GM21737 (cell line): ENCODE measurements around the gene MAML3.

Experiments used
- ATAC-seq: cut with Tn5 transposase; IDR thresholded peaks from one replicate; pipeline ENCODE4 v1.9.1; 2021; ENCODE audit warnings: mild to moderate bottlenecking, moderate library complexity; ENCODE audit not compliant: unreplicated experiment

The MAML3 gene

GRCh38 chr4:140127422-140127821 lies 26.6 kb downstream of the MAML3 start:
- ATAC-seq, result no peak

- no peak for ATAC-seq
These were observed 27.7 kb downstream of the MAML3 start for GRCh38 chr4:140126261-140126660.

DNA sequence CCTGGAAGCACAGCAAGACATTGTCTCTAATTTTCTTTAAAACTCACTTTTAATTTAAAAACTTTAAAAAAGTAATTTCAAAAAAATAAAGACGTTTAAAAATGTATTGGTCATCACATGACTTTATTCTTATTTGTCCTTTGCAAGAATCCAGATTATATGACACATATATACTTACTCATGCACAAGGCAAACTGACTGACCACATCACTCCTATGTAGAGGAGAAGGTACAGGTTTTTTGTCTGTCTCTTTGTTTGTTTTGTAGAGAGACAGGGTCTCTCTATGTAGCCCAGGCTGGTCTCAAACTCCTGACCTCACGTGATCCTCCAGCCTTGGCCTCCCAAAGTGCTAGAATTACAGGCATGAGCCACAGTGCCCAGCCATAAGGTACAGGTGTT lies 28.6 kb downstream of the MAML3 start:
- ATAC-seq, result no peak

DNA sequence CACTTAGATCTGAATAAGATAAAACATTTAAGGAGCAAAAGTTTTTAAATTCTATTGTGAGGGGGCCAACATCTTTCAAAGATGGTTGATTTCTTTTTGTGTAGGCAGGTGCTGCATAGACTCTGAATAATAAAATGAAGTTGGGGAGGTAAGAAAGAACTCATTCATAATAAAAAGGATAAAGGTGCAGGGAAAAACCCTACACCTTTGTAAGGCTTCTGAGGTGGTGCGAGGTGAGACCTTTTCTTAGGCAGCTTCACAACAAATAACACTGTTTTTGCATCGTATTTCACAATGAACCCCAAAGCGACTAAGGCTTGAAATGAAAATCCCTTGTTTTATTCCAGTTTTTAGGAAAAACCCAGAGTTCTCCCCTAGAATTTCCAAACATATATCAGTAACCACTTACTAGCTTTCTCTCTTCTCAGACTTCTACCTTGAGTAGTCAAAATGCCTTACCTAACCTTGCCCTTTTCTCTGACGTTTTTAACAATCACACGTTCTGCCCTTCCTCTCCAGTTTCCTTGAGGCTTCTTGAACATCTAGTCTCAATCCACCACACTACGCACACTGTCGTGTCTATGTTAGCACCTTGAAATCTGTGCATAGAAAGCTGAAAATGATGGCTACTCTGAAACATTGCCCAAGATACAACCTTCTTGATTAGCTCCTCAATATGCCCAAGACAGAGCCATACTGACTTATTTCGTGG lies 30.2 kb downstream of the MAML3 start:
- no peak for ATAC-seq

GRCh38 chr4:140122891-140123290 lies 31.1 kb downstream of the MAML3 start:
- ATAC-seq, result no peak

DNA sequence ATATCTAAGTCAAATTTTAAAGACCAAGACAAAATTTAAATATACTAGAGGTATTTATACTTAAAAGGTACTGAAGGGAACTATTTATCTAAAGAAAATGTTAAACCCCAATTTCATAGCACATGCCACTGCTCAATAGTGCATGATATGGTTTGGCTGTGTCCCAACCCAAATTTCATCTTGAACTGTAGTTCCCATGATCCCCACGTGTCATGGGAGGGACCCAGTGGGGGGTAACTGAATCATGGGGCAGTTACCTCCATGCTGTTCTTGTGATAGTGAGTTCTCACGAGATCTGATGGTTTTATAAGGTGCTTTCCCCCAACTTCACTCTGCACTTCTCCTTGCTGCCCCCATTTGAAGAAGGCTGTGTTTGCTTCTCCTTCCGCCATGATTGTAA lies 32.3 kb downstream of the MAML3 start:
- no peak for ATAC-seq

DNA sequence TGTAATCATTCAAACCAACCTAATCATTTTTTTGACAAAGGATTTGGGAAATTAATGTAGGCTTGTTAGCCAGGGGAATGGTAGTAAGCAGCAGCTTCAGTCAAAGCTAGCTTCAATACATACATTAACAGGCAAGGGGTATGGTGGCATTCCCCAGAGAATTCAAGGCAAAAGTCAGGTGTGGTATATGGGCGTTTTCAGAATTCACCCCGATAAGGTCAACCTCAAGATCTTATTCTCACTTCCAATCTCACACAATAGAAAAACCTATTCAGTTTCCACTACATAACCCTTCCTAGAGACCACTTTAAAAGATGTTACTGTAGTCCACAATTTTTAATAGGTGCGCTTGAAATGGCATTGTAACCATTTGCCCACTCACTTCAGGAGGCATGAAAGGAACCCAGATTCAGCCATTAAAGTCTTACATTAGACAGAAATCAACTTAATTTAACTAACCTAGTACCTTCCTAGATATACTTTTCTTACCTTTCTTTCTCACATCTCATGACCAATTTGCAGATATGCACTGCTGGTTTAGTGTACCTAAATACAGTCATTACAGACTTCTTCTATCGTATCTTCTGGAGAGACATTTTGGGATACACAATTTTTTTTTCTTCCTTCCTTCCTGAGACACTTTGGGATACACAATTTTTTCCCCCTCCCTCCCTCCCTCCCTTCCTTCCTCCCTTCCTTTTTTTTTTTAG lies 34.9 kb downstream of the MAML3 start:
- no peak for ATAC-seq

- ATAC-seq, result no peak
These were observed 36.0 kb downstream of the MAML3 start for GRCh38 chr4:140117947-140118346.

- ATAC-seq, result no peak
These were observed 37.4 kb downstream of the MAML3 start for GRCh38 chr4:140116442-140117104.

GRCh38 chr4:140115140-140115539 lies 38.8 kb downstream of the MAML3 start:
- ATAC-seq, result no peak

GRCh38 chr4:140113653-140114052 lies 40.3 kb downstream of the MAML3 start:
- no peak for ATAC-seq

DNA sequence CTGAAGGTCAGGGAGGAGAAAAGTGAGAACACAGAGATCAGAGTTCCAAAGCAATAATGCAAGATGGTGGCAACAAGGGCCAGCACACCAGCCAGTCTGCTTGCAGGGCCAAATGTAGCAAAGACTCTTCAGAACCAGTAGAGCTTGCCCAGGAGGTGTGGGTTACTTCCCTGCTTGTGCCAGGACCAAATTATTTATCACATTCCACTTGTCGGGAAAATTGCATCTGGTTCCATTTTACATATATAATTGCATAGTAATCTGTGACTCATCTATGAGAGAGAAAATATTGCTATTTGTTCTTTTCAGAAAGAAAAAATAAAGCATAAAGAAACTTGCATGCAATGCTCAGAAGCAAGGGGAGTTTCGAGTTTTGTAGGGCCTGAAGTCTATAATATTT lies 41.4 kb downstream of the MAML3 start:
- no peak for ATAC-seq

DNA sequence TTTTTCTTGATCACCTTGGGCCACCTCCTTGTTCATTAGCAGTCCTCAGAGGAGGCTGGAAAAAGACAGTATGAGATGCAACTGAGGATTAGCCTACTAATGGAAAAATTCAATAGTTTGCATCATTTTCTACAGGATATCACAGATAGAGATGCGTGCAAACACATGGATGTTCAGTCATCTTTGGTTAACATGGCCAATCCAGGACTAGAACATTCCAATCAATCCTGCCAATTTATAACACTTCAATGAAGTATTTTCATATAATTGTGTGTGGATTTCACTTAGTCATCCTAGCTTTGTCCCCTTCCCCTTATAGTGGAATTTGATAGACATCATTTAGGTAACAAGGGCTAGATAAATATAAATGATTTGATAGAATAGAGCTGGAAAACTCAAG lies 42.7 kb downstream of the MAML3 start:
- ATAC-seq, result no peak

DNA sequence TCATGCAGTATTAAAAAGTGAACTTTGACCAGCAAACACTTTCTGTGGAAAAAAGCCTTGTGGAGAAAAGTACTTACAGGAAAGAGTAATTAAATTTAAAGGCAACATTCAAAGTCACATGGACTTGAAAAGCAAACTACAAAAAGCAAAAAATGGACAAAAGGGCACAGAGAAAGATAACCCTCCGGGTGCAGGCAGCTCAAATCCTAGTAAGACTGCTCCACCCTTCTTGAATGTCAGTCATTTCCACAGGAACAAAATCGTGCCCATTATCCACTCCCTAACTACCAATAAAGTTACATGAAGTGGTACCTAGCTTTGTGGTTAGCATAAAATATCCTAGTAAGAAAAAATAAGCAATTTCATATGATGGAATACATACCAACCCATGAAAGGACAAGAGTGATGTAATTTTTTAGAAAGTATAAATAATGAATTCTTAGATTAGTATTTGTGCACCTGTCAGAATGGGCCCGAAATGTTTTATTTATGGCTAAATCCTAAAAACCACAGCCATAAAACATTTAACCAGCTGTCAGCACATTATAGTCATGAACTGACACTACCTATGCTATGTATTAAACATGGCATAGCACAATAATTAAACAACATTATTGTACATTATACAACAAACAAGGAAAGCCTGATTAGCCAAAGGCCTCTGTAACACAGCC lies 43.3 kb downstream of the MAML3 start:
- no peak for ATAC-seq

GRCh38 chr4:140109737-140110136 lies 44.2 kb downstream of the MAML3 start:
- ATAC-seq, result no peak

- ATAC-seq, result no peak
These were observed 44.7 kb downstream of the MAML3 start for GRCh38 chr4:140109292-140109691.

DNA sequence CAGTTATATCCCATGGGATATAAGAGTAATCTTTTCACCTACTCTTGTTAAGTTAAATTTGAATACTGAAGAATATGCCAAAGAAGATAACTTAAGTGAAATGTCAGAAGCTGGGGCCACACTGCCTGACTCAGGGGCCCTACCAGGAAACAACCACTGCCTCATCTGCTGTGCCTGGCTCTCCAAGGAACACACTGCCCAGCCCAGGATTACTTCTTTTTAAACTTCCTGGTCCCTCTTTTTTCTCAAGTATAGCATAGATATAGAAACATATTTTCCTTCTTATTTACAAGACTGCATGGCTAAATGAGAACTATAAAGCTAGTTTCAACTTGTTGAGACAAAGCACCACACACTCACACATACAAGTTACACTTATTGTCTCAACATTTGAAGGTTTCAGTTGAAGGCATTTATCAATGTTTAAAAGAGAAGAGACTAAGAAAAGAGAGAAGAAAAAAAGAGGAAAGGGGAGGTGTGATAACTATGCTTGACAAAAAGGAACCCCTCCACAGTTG lies 45.2 kb downstream of the MAML3 start:
- no peak for ATAC-seq

DNA sequence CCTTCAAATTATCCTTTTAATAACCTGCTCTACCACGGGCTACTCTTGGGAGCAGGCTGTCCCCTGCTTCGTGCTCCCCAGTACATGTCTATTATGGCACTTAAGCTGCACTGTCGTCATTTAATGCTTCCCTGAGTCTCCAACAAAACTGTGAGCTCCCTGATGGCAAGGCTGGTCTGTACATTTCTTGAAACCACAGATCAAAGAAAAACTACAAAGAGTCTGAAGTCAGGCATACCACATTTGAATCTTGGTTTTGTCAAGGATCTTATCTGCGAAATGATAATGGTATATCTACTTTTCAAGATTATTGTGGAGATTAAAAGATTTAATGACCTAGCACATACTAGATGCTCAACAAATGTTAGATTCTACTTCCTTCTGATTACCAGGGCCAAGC lies 45.7 kb downstream of the MAML3 start:
- ATAC-seq, result no peak

GRCh38 chr4:140106289-140106844 lies 47.6 kb downstream of the MAML3 start:
- ATAC-seq, result no peak

DNA sequence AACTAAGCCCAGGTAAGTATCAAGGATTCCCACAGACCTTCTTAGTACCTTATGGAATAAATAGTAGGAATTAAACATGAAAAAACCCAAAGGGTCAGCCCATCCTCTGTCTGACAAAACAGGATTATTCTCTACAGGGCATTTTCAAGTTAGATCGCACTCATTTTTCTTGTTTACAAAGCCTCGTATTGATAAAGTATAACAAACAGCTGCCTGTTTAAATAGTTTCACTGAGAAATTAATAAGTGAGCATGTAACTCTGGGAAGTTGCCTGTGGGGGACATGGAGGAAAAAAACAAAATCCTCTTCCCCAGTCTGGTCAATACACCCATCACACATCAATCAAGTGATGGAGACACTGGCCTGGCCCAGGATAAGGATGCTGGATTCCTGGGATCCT lies 48.5 kb downstream of the MAML3 start:
- no peak for ATAC-seq

- ATAC-seq, result peak; percentile 90
These were observed 50.3 kb downstream of the MAML3 start for GRCh38 chr4:140103676-140104075.
